NCI-H345 (cell line): ENCODE measurements around the gene FAM120A.

ENCODE experiments used
- DNase-seq: peaks from one replicate; lab custom pipeline; 2025; lab: John Stamatoyannopoulos, UW

FAM120A gene

DNA sequence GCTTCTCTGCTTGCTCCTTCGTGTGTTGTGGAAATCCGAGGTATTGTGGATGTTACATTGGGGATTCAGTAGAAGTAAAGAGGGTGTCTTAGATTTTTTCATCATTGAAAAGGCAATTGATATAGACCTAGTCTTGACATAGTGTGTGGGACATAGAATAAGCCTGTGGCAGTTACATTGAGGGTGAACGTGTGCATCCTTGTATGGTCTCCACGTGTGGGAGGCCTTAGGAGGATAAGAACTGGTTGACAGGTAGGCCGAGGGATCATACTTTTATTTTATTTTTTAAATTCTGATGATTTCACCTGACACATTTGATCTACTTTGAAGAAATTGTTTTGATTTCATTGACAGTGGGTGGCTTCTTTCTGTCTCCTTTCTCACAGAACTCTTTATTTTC, 18.9 kb downstream of the FAM120A start:
- DNase-seq, result no peak

DNA sequence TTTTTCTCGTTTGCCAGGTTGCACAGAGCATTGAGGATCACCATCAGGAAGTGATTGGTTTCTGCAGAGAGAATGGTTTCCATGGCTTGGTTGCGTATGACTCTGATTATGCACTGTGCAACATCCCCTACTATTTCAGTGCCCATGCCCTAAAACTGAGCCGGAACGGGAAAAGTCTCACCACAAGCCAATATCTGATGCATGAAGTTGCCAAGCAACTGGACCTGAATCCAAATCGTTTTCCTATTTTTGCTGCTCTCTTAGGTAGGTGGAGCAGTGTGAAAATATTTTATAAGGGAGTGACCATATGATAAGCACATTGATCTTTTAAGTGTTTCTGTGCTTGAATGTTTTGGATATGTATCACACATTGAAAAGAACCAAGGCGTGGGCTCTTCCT, 19.6 kb downstream of the FAM120A start:
- no peak for DNase-seq

DNA sequence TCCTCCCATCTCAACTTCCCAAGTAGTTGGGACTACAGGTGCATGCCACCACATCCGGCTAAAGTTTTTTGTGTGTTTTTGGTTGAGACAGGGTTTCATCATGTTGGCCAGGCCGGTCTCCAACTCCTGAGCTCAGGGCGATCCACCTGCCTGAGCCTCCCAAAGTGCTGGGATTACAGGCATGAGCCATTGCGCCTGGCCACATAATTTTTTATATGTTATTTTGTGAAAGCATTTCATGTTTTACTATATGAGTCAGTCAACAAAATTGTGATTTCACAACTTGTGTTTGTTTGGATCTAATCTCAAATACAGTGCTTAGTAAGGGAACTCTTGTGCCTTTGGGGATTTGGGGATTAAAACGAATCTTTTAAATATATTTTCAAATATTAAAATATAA, 21.9 kb downstream of the FAM120A start:
- no peak for DNase-seq

DNA sequence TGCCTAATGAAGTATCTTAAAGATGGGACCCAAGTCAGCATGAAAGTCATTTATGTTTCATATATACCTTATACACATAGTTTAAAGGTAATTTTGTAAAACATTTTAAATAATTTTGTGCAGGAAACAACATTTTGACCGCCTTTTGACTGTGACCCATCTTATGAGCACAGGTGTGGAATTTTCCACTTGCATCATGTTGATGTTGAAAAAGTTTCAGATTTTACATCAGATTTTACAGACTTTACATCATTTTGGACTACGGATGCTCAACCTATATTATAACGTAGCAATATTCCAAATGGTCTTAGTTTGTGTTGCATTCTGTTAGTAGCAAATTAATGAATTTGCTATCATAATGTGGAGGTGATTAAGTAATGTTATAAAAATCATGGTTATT, 23.6 kb downstream of the FAM120A start:
- no peak for DNase-seq

DNA sequence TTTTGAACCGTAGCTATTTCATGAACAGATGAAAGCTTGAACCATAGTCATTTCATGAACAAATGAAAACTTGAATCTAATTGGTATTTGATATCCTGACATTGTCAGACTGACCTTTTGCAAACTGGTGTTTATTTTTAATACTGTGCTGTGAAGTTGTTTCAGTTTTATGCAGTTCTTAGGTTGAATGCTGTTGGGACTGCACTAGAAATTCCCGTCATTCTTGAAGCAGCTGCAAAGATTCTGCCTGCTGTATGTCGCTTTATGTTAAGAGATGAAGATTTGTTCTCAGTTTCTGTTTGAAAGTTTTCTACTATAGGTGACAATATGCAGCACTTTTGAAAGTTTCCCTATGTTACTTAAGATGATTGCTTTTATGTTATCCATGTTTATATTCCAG, 24.4 kb downstream of the FAM120A start:
- DNase-seq, result no peak

DNA sequence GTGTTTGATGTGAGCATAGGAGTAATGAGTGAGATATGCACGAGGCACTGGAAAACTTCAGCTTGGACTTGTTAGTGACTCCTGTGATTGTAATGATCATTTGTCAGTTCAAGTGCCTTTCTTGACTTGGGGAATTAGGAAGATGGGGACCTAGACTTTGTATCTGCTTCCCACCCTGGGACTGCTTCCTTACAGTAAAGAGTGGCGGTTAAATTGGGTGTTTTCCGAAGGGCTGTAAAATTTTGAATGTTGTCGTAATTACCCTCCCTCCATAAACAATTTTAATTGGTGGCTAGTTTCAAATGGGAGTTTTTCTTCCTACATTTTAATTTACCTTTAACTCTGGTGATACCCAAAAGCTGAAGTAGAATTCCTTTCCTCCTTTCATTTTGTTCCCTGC, 25.4 kb downstream of the FAM120A start:
- no peak for DNase-seq

DNA sequence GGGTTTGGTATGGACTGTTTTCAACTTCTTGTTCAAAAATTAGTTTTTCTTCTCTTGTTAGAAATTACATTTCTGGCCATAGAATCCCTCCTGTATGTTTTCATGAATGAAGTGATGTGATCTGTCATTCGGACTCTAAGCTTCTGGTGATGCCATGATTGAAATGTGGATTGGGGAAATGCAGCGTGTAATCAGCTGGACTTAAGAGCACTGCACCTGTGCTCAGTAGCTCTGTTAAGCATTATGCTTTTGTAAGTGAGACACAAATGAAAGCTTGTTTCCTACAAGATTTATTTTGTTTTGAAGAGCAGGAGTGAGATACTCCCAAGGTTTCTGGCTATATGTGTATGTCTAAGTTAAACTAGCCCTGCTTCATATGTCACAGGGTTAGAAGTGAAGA, 25.9 kb downstream of the FAM120A start:
- no peak for DNase-seq

DNA sequence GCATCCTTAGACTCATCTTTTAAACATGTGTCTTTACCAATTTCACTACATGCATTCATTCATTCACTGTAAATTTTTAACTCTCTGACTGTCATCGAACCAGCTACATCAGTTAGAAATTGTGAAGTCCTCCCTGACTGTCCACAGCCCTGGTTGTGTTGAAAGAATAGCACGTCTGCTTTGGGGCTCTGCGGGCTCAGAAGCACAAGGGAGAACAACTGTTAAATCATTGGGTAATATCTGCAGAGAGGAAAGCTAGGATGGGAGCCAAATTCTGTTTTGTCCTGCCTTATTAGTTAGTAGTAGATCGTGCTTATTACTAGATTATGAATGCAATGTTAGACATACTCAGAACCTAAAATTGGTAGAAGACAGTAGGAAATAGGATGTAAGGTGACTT, 28.2 kb downstream of the FAM120A start:
- DNase-seq, result no peak

DNA sequence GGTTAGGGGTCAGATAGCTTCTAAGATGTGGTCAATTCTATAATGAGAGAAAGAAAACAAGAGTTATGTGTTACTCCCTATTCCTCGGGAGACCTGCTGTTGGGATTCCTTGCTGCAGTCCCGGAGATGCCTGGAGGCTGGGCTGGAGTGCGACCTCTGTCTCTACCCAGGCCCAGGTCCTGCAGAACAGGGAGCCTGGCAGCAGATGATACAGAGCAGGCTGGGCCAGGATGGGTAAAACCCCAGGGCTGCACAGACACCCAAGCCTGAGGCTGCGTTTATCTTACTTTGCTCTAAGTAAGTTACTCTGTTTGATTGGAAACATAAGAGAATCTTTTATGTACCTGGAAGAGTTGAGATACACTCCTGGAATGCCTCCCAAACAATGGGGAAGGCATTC, 28.8 kb downstream of the FAM120A start:
- DNase-seq, result no peak

DNA sequence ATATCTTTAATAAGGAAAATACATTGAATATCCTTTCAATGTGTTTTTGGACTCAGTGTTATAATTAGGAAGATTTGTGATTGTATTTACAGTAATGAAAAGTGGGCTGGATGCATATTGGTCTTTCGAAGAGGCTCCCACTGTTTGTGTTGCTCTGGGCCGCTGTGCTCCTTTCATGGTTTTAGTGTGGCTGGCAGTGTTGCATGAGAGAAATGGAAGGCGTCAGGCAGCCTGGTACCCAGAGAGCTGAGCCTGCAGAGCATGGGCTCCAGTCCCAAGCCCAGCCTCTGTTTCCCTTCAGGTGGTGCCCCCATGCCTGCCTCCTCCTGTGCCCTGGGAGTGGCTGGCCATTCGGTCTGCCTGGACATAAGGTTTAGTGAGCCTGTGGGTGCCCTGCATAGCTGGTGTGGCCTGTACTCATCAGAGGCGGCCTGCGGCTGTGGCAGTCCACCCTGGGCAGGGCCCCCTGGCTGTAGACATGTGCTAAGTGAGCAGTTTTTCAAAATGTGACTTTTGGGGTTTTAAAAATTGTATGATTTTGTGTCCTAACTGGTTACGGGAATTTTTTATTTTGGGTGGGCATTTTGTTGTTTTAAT, 29.3 kb downstream of the FAM120A start:
- DNase-seq, result no peak

DNA sequence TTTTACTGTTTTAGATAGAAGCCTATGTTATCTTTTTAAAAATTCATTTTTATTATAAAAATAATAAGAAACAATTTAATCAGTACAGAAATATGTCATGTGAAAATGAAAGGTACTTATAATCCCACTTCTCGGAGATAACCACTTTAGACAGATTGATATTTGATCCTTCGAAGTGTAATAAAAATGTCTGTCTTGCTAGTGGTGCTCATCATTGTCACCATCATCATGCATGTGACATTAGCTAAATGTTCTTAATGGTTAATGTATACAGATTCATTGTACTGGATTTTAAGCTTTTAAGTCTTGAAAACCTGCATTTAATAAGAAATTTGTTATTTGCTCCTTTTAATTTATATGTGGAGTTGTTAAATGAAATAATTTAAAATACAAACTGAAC, 32.0 kb downstream of the FAM120A start:
- no peak for DNase-seq

DNA sequence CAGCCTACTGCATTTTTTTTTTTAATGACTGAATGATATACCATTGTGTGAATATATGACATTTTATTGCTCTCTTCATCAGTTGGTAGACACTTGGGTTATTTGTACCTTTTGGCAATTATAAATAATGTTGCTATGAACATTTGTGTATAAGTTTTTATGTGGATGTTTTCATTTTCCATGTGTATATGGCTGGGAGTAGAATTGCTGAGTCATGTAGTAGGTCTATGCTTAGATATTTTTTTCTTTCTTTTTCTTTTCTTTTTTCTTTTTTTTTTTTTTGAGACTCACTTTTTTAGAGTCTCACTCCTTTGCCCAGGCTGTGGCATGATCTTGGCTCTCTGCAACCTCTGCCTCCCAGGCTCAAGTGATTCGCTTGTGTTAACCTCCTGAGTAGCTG, 34.8 kb downstream of the FAM120A start:
- DNase-seq, result no peak

DNA sequence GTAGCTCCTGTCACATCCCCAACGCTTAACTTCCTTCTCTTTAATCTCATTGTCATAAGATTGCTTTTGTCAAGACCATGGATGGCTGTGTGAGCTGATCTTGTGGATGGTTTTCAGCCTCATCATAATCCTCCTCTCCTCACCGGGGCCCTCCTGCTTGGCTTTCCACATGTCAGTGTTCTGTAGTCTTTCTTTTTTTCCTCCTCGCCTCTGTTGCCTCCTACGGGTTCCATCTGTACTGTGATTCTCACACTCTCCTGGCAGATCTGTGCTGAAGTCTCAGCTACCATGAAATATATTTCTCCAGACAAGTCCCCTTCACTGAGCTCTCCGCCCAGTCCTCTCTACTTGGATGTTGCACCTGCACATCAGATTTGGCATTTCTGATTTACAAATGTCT, 36.8 kb downstream of the FAM120A start:
- no peak for DNase-seq

DNA sequence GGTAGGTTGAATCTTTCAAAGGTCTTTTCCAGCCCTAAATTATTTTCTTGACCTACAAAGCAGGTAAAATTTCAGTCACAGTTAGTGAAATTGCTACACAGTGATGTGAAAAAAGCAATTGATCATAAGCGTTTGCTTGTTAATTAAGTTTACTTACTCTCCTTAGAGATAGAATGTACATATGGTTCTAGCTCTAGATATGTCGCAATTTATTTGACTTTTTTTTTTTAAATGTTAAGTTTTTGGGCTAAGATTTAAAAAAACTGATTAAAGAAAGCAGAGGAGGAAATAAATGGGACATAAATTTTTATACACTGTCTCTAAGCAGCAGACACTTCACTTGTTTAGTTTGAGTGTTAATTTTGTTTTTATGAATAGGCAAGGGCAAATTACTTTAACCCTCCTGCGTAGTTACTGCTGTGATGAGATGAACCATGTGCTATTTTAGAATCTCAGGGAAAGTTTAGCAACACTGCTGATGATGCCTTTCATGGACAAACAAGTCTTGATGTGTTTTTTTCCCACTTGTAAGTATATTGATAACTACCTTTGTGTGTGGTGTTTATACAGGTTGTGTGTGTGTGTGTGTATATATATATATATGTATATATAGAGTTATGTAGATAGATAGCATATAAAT, 40.2 kb downstream of the FAM120A start:
- DNase-seq, result no peak

DNA sequence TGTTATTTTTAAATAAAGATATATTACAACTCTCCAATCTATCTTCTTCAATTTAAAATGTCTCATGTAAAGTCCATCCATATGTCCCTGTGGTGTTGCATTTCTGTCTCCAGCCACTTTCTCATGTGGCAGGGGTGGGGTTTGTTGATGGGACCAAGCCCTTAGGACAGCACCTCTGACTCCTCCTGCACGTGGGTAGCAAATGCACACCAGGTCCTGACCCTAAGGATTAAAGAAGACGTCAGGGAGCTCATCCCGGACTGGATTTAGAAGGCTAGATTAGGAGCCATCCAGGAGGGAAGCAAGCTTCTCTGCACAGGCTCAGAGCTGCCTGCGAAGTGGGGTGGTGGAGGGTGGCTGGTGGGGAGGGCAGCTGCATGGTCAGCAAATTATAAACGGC, 40.8 kb downstream of the FAM120A start:
- no peak for DNase-seq

DNA sequence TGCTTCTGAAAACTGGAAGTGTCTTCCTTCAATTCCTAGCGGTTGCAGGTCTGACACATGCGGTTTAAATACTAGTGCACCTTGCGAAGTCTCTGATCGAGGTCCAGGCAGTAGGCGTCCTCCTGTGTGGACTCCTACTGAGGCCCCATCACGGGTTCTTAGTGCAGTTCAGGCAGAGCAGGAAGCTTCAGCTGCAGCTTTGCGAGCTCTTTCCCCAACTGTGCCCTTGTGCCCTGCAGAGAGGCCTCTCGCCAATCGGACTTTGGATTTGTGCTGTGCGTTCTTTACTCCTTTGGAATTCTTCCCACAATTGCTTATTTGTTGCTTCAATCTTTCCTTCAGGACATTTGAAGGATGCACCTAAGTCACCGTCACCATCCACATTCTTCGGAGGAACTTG, 42.5 kb downstream of the FAM120A start:
- no peak for DNase-seq

DNA sequence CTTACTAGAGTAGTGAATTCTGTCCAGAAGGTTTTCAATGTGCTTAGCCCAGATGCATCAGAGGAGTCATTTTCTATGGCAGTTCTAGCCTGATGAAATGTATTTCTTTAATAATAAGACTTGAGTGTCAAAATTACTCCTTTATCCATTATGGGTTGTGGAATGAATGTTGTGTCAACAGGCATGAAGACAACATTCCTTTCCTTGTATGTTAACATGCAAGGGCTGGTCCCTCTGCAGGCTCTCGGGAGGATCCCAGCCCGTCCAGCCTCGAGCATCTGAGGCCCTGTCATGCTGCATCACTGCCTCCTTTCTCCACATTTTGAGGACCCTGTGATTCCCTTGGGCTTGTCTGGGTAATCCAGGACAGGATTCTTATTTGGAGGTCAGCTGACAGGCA, 44.8 kb downstream of the FAM120A start:
- no peak for DNase-seq

DNA sequence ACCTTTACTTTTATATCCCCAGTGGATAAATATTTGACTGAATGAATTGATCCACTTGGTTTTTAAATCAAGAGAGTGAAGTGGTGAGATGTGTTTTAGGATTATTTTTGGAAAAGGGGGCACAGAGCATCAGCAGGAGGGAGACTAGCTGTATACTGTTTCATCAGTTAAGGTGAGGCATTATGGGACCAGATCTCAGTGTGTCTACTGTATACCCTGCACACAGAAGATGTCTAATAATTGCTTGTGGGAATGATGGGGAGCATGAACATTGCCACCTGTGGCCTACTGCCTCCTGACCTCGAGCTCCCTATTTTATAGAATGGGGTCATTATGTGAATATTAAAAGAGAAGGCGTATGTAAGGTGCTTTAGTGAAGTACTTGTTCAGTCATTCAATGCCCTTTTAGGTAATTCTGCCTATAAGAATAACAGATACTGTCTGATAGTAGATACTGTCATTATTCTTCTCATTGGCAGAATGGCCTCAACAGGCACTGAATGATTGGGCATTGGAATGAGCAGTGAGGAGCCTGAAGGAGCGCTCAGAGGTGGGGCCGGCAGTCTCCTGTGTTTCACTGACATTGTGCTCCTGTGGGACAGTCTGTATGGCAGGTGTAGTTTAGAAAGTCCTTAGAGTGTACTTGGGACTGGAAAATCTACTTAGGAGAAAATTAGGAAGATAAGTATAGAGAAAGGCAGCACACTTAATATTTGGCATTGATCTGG, 49.2 kb downstream of the FAM120A start:
- DNase-seq, result no peak

DNA sequence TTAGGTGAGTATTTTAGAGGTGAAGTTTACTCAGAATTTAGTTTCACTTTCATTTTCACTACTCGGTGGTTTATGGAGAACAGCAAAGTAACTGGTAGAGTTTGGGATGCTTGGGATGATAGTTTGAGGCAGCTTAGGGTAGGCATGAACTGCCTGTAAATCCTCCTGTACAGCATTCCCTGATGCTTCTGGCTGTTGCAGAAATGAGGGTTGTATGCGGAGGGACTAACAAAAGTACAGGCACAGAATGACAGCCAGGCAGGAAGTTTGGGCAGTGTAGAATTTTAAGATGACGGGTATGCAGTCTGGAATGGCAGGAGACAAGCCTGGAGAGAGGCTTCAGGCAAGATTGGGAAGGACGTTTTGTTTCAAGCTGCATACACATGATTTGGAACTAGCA, 49.9 kb downstream of the FAM120A start:
- DNase-seq, result no peak

DNA sequence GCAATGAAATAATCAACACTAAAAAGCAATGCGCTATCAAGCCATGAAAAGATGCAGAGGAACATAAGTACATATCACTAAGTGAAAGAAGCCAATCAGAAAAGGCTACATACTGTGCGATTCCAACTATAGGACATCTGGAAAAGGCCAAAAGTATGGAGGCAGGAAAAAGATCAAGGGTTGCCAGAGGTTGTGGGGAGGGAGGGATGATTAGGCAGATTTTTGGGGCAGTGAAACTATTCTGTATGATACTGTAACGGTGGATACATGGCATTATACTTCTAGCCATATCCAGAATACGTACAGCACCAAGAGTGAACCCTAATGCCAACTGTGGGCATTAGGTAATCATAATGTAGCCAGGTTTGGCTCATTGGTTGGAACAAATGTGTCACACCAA, 51.9 kb downstream of the FAM120A start:
- DNase-seq, result no peak

DNA sequence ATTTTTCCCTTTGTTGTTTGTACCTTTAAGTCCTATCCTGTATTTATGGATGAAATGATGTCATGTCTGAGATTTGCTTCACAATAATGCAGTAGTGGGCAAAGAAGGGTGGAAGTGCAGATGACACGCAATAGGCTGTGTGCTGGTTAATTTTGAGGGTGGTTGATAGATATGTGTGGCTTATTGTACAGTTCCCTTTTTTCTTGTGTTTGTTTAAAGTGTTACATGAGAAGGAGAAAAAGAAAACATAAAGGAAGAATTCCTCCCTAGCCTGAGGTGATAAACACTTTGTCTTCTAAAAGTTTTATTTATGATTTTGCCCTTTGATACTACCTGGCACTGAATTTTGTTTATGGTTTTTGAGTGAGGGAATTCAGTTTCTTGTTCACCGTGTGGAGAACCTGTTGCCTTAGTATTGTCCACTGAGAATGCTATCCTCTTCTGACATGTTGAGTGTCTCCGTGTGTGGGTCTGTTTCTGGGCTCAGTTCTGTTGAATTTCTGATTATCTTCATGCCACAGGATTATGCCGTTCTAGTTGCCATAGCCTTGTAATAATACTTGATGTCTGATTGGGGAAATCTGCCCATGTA, 54.2 kb downstream of the FAM120A start:
- DNase-seq, result no peak

DNA sequence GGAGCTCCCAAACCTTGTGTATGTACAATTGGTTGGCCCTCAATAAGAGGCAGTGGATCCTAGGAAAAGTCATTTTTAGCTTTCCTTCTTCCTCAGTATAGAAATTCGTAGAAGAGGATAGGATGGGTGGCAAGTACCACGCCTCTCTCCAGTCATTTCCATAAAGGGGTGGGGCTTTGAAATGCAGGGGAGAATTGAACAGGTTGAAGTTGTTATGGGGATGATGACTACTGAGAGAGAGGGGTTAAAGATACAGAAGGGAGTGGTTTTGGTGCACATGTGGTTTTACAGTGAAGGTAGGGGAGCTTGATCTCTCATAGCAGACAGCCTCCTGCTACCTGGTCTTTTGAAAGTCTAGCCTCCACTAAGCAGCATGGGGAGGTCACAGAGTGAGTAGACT, 56.3 kb downstream of the FAM120A start:
- DNase-seq, result no peak

DNA sequence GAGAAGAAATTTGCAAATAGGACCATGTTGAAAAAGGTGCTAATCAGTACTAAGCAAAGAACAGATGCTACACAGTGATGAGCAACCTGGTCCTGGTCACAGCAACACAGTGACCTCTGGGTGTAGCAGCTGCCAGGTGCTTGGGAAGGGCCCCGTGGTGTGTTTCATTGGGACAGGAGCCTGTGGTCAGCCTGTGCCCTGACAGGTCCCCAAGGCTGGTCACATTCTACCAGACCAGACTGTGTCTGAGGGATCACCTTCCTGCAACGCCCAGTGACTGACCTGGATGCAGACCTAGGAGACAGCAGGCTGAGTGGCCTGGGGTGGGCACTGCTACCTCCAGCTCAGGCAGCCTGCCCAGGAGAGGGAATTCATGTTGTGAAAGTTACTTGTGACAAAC, 56.7 kb downstream of the FAM120A start:
- DNase-seq, result no peak
